Ovary (tissue), 9 donors: Measurements from ENCODE around the gene CNNM4. TPM values are rescaled to one million over a fixed set of nuclear protein-coding genes. Genes with fewer than 3 reads are reported as not detected.

Source experiments
- DNase-seq, 5 donors: peaks; one replicate each; pipeline ENCODE4 v3.0.0-alpha.2; 2019 to 2020
- H3K27ac ChIP-seq, 2 donors: fragments of 200-600 bp; one replicate each; pipeline versions ENCODE4 v1.5.1 to v1.8.0; 2019 to 2022
- H3K27me3 ChIP-seq: fragments of 200-600 bp; one replicate; pipeline ENCODE4 v1.8.0; 2022
- H3K36me3 ChIP-seq: fragments of 200-600 bp; sonication (generic); one replicate; pipeline ENCODE4 v1.5.1; 2019
- H3K4me1 ChIP-seq: one replicate; pipeline ENCODE4 v1.8.1; 2013; ENCODE audit warnings: mild to moderate bottlenecking, moderate library complexity; ENCODE audit not compliant: insufficient read depth
- H3K4me3 ChIP-seq: fragments of 200-600 bp; sonication (generic); one replicate; pipeline ENCODE4 v1.5.1; 2017
- H3K9me3 ChIP-seq, 2 donors: fragments of 200-600 bp in 1 of 2; sonication (generic) in 1 of 2; one replicate each; pipeline versions ENCODE4 v1.5.1 to v1.8.1; 2013 to 2019; ENCODE audit warnings: mild to moderate bottlenecking in 1 of 2, moderate library complexity in 1 of 2
- EP300 ChIP-seq: sonication (generic); formaldehyde crosslinking; IDR thresholded peaks from one replicate; pipeline ENCODE4 v1.6.1; 2017; ENCODE audit warnings: antibody characterized with exemption
- POLR2A ChIP-seq: fragments of 450-650 bp; IDR thresholded peaks from one replicate; pipeline ENCODE4 v1.6.1; 2017; ENCODE audit warnings: antibody characterized with exemption, mild to moderate bottlenecking, moderate library complexity
- WGBS, 3 donors: extraction: QIAGEN DNeasy Blood & Tissue Kit in 1 of 3; methylation state at CpG; one replicate each; pipeline versions ENCODE4 v1.1.5 to v1.1.7; 2013 to 2017; 5-methylcytosine and 5-hydroxymethylcytosine counted together
- intact Hi-C, 4 donors: fragments of 100-400 bp; cut with DNase I; formaldehyde crosslinking; loops; one replicate each; pipeline versions ENCODE4 v1.11.0 to v1.15.1; 2022 to 2023
- polyA plus RNA-seq, 2 donors: library from polyadenylated mRNA; stranded (reverse); fragments of 200-250 nt in 1 of 2; fragments of 350-450 nt in 1 of 2; fragmentation: Illumina TruSeq in 1 of 2; extraction: RNeasy Lipid Tissue Mini Kit (QIAGEN cat#74804) in 1 of 2; gene quantifications; one replicate each; pipeline ENCODE4 v1.2.3, GENCODE V29; 2013 to 2014
- total RNA-seq, 7 donors: library from RNA; depleted of rRNA in 2 of 7; stranded (reverse); fragments of >200 nt in 2 of 7; fragmentation: NEBNext Ultra II Directional in 3 of 7; extraction: Animal tissue kit (Norgen Biotek cat#: 25700) in 3 of 7; gene quantifications; one replicate each; pipeline versions ENCODE4 v1.1.0 to v1.2.4, GENCODE V29; 2016 to 2023
- TF ChIP-seq, protein P1 (sequence below), 3 donors: fragments of 450-650 bp in 2 of 3; fragments of 200-600 bp in 1 of 3; IDR thresholded peaks; one replicate each; pipeline versions ENCODE4 v1.5.1 to v1.8.0; 2016 to 2022; ENCODE audit warnings: antibody characterized with exemption in 3 of 3, mild to moderate bottlenecking in 1 of 3
- donor health status: DM: no; HTN: no; CAD: no; lungs with moderate emphysema.
- donor health status: DM: no; HTN: no; CAD: no.
- donor health status: Bipolar disorder and iron deficiency.
- donor health status: DM: yes; HTN: yes; CAD: no.
- donor health status: DM: no; HTN: no; CAD: no.
- donor health status: DM: yes; HTN: yes; CAD: no.

Gene CNNM4
- total and polyA plus RNA-seq, 9 donors, result 2.7 to 8.3 (median 7.0) TPM

DNA sequence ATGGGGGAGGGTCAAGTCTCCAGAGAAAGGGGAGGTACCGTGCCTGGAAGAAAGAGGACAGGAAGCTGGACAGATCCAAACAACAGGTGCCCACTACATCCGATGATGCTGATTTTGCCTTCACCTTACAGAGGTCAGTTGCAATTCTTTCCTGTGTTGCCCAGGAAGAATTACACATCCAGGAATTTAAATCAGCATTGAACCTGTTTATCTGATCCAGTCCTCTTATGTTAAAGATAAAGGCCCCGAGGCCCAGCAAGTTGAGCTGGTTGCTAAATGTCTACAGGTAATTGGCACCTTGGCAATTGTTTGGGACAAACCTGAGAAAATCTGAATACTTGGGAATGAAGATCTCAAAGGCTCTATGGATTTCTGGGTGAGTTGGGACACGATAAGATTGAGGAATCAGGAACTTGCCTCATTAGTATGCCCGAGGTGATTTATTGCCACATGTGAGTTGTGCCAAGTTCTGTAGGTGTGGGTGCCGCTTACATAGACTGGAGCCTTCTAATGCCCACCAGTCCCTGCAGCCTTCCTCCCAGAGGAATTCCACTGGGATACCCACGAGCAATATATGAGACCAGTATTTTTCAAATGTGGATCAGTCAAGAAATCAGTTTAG lies 6.9 kb upstream of the CNNM4 start:
- DNase-seq, result no peak
- Histone ChIP-seq H3K27me3 (no peaks in the 10 kb centered on the region), H3K27ac (no peak overlapping the region), H3K9me3 (no peaks in the 10 kb centered on the region), H3K4me3 (no peak overlapping the region), H3K36me3 (no peaks in the 10 kb centered on the region), H3K4me1 (no peaks in the 10 kb centered on the region)
- 59 to 65% (median 60%) methylated on average over 7 of the region's 7 CpGs for WGBS, 3 donors
- intact Hi-C loops, result no loop called here
- TF ChIP-seq POLR2A, result no peak
- TF ChIP-seq, protein P1, sequence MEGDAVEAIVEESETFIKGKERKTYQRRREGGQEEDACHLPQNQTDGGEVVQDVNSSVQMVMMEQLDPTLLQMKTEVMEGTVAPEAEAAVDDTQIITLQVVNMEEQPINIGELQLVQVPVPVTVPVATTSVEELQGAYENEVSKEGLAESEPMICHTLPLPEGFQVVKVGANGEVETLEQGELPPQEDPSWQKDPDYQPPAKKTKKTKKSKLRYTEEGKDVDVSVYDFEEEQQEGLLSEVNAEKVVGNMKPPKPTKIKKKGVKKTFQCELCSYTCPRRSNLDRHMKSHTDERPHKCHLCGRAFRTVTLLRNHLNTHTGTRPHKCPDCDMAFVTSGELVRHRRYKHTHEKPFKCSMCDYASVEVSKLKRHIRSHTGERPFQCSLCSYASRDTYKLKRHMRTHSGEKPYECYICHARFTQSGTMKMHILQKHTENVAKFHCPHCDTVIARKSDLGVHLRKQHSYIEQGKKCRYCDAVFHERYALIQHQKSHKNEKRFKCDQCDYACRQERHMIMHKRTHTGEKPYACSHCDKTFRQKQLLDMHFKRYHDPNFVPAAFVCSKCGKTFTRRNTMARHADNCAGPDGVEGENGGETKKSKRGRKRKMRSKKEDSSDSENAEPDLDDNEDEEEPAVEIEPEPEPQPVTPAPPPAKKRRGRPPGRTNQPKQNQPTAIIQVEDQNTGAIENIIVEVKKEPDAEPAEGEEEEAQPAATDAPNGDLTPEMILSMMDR (IDR thresholded peaks at IDR 0.05), result no peak
- TF ChIP-seq EP300, result no peak

DNA sequence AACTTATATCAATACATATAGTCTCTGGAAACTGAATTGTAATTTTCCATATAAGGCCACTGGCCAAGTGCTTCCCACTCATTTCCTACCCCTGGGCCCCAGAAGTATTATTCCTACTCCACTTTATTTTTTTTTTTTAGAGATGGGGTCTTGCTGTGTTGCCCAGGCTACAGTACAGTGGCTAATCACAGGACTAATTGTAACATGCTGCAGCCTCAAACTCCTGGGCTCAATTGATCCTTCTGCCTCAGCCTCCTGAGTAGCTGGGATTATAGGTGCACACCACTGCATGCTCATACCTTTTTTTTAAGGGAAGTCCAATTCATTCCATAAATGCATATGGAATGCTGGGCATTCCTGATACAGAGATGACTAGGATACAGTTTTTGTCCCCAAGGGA lies 6.4 kb upstream of the CNNM4 start:
- no peak for TF ChIP-seq POLR2A
- TF ChIP-seq EP300, result no peak
- TF ChIP-seq, protein P1 (IDR thresholded peaks at IDR 0.05), result no peak
- no peak overlapping the region for H3K4me3 ChIP-seq
- no peaks in the 10 kb centered on the region for H3K9me3 ChIP-seq
- H3K36me3 ChIP-seq, result no peaks in the 10 kb centered on the region
- no peak for DNase-seq
- H3K4me1 ChIP-seq, result no peaks in the 10 kb centered on the region
- no peak overlapping the region for H3K27ac ChIP-seq
- intact Hi-C loops, result no loop called here
- H3K27me3 ChIP-seq, result no peaks in the 10 kb centered on the region

DNA sequence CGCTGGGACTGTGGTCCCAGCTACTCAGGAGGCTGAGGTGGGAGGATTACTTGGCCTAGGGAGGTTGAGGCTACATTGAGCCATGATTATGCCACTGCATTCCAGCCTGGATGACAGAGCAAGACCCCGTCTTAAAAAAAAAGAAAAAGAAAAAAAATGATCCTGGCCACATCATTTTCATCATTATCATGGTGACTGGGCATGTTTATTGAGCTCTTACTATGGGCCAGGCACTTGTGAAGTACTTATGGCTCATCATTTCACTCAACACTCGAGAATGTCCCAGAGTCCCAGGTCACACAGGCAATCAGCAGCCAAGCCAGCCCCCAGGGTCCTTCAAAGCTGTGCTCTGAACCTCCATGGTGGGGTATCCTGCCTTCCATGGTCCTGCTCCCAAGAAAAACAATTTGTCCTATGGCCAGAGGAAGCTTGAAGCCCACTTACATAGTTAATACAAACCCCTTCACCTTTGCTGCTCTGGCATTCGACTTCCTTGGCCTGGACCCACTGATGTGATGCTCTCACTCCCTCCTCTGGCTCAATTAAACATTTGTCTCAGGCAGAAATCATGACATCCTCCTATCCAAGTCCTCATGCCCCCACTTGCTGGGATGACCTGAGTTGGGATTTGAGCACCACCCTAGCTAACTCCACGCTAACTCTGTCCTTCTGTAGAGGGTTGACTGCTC lies 3.8 kb upstream of the CNNM4 start:
- intact Hi-C loops, result no loop called here
- no peak overlapping the region for H3K27ac ChIP-seq
- peaks cover 7% of the 10 kb centered on the region for H3K4me1 ChIP-seq
- H3K9me3 ChIP-seq, result no peaks in the 10 kb centered on the region
- no peak for DNase-seq
- H3K4me3 ChIP-seq, result no peak overlapping the region
- H3K27me3 ChIP-seq, result no peaks in the 10 kb centered on the region
- WGBS, 3 donors, result 73 to 80% (median 77%) methylated on average over 5 of the region's 5 CpGs
- TF ChIP-seq POLR2A, result no peak
- TF ChIP-seq EP300, result no peak
- H3K36me3 ChIP-seq, result no peaks in the 10 kb centered on the region

DNA sequence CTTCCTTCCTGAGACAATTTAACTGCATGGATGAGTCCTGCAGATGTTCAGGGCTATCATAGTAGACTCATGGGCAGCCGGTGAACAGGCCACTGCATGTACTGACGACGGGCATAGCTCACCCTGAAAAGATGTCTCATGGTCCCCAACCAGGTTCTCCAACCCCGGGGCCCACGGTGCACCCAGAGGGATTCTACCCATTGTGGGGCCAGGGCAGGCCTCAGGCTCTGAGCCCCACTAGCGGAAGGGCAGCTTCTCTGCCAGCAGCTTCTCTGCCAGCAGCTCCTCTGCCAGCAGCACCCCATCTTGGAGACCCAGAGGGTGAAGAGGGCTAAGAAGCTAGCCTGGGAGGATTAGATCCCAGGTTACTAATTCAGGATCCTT lies 3.2 kb upstream of the CNNM4 start:
- Histone ChIP-seq H3K36me3 (no peaks in the 10 kb centered on the region), H3K27me3 (no peaks in the 10 kb centered on the region), H3K9me3 (no peaks in the 10 kb centered on the region), H3K4me1 (peaks cover 11% of the 10 kb centered on the region), H3K27ac (no peak overlapping the region), H3K4me3 (no peak overlapping the region)
- DNase-seq, result no peak
- intact Hi-C loops, result no loop called here
- TF ChIP-seq POLR2A (no peak), EP300 (no peak)
- TF ChIP-seq, protein P1 (IDR thresholded peaks at IDR 0.05), result no peak
- 92 to 98% (median 93%) methylated on average over 3 to 6 of the region's 6 CpGs for WGBS, 3 donors

DNA sequence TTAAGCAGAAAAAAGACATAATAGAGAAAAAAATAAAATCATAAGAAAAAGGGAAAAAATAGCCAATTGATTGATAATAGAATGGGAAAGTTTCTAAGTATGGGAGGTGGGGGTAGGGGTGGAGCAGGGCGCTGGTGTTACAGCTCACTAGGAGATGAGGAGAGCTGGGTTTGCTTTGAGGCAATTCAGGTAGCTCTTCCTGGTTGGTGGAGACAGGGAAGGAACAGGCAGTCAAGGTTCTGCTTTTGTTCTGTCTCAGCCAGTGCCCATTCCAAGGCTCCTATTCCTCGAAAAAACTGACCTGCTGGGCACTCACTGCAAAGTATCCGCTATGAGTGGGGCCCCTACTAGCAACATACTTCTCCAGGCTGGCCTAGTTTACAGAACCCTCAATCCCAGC lies 1.7 kb upstream of the CNNM4 start:
- no peak overlapping the region for H3K27ac ChIP-seq
- intact Hi-C loops, result no loop called here
- no peaks in the 10 kb centered on the region for H3K27me3 ChIP-seq
- peaks cover 13% of the 10 kb centered on the region for H3K4me1 ChIP-seq
- no peaks in the 10 kb centered on the region for H3K9me3 ChIP-seq
- 85 to 90% (median 89%) methylated on average over 3 of the region's 3 CpGs for WGBS, 3 donors
- TF ChIP-seq EP300 (no peak), POLR2A (no peak)
- TF ChIP-seq, protein P1 (IDR thresholded peaks at IDR 0.05), result no peak
- no peaks in the 10 kb centered on the region for H3K36me3 ChIP-seq
- H3K4me3 ChIP-seq, result no peak overlapping the region
- no peak for DNase-seq
